DND-41 (cell line): ENCODE results near the gene PROM2.

Source experiments
- CTCF ChIP-seq: IDR thresholded peaks from 2 replicates; pipeline ENCODE4 v1.5.1; 2012; ENCODE audit warnings: borderline replicate concordance, low read length, moderate library complexity, mild to moderate bottlenecking; ENCODE audit not compliant: poor library complexity, severe bottlenecking; ENCODE audit errors: extremely low read depth
- EZH2 ChIP-seq: IDR thresholded peaks from 3 replicates; pipeline ENCODE4 v1.6.1; 2012; ENCODE audit warnings: borderline replicate concordance, low read depth, mild to moderate bottlenecking, moderate library complexity, low read length, inconsistent platforms; ENCODE audit not compliant: severe bottlenecking

GRCh38 chr2:95234816-95235215 is 39.4 kb upstream of the PROM2 start:
- TF ChIP-seq CTCF (no peak), EZH2 (no peak)
